Breast epithelium (tissue), 3 donors: ENCODE results near the gene P2RY6.

Source experiments
- POLR2A ChIP-seq: fragments of 450-650 bp; IDR thresholded peaks from one replicate; pipeline ENCODE4 v1.6.1; 2016; ENCODE audit warnings: antibody characterized with exemption, mild to moderate bottlenecking, moderate library complexity
- POLR2AphosphoS5 ChIP-seq, 3 donors: sonication (generic); formaldehyde crosslinking; IDR thresholded peaks; one replicate each; pipeline ENCODE4 v1.6.1; 2017; ENCODE audit warnings: antibody characterized with exemption in 3 of 3
- TF ChIP-seq, protein P1 (sequence below), 3 donors: fragments of 450-650 bp; IDR thresholded peaks; one replicate each; pipeline ENCODE4 v1.5.1; 2016 to 2017; ENCODE audit warnings: antibody characterized with exemption in 3 of 3, mild to moderate bottlenecking in 3 of 3, moderate library complexity in 3 of 3

DNA sequence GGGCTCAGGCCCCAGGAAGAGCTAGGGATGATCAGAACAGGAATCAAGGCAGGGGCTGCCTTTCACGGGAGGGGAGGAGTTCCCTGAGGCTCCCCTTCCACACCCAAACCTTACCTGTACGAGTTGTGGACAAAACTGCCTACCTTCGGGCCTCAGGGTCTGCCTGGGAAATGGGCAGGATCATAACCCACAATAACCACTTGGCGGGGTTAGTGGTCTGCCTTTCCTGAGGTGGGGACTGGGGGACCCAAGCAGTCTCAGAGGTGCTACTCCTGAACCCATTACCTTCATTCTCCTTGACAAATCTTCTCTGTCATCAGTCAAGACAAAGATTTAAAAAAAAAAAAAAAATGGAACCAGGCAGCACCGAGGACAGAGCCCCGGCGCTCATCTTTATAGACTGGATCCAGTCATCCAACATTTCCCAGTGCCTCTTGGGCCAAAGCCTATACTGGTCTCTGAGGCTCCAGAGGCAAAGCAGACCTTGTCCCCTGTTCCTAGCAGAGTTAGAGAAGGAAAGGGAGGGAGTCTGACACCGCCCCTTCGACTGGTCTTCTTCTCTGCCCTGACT is 14.2 kb downstream of the P2RY6 start:
- TF ChIP-seq, protein P1, sequence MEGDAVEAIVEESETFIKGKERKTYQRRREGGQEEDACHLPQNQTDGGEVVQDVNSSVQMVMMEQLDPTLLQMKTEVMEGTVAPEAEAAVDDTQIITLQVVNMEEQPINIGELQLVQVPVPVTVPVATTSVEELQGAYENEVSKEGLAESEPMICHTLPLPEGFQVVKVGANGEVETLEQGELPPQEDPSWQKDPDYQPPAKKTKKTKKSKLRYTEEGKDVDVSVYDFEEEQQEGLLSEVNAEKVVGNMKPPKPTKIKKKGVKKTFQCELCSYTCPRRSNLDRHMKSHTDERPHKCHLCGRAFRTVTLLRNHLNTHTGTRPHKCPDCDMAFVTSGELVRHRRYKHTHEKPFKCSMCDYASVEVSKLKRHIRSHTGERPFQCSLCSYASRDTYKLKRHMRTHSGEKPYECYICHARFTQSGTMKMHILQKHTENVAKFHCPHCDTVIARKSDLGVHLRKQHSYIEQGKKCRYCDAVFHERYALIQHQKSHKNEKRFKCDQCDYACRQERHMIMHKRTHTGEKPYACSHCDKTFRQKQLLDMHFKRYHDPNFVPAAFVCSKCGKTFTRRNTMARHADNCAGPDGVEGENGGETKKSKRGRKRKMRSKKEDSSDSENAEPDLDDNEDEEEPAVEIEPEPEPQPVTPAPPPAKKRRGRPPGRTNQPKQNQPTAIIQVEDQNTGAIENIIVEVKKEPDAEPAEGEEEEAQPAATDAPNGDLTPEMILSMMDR (IDR thresholded peaks at IDR 0.05): no peak
- TF ChIP-seq POLR2AphosphoS5 (IDR thresholded peaks at IDR 0.05): no peak
- TF ChIP-seq POLR2A: no peak
